SK-N-MC (cell line): ENCODE results near the gene MPG.

Source experiments
- EZH2 ChIP-seq: fragments of 200-600 bp; sonication (generic); IDR thresholded peaks from one replicate; pipeline ENCODE4 v1.6.1; 2017; ENCODE audit warnings: antibody characterized with exemption
- POLR2AphosphoS5 ChIP-seq: IDR thresholded peaks from 2 replicates; pipeline ENCODE4 v1.6.1; 2012; ENCODE audit warnings: mild to moderate bottlenecking, low read depth, low read length, borderline replicate concordance

- TF ChIP-seq EZH2 (no peak), POLR2AphosphoS5 (no peak)
These were observed 36.0 kb upstream of the MPG start for GRCh38 chr16:42069-42457.
